Measurements from ENCODE around the gene ZNF93. TPM values are rescaled to one million over a fixed set of nuclear protein-coding genes. Genes with fewer than 3 reads are reported as not detected.
"Not testable (repeated sequence)": the region's sequence is repeated elsewhere in the genome, so short reads cannot be mapped to it uniquely, and the experiment has no call there.

The ZNF93 gene
- total RNA-seq, 2 experiments from 2014 or later = 16.5 to 17.5 TPM

DNA sequence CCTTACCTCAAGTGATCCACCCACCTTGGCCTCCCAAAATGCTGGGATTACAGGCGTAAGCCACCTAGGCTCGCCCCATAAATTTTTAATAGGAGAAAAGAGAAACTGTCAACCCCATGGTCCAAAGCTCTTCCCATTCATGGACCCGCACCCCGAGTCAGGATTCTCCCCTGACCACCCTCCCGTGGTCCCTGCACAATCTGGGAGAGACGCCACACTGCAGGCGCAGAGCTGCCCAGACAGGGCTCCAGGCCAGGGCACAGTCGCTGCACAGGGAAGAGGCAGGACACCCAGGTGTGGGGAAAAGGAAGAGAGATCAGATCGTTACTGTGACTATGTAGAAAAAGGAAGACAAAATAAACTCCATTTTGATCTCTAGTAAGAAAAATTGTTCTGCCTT, 54.5 kb downstream of the ZNF93 start:
- no peak overlapping the region for H2AFZ ChIP-seq (ENCODE audit: low read length)
- no peaks in the 10 kb centered on the region for H3K36me3 ChIP-seq (ENCODE audit: insufficient read depth, low read length)
- intact Hi-C loops (cut with micrococcal nuclease; ENCODE audit: unreplicated experiment) = loop anchor here (10.0 kb wide), 1 partner anchor 180 kb away; no protein-coding TSS in a partner anchor
- no peak overlapping the region for H3K4me2 ChIP-seq (ENCODE audit: low read length)
- no peaks in the 10 kb centered on the region for H3K9me2 ChIP-seq (ENCODE audit: insufficient read depth, low read length)
- no peaks in the 10 kb centered on the region for H3K9me3 ChIP-seq (ENCODE audit: low read length)
- H3K79me2 ChIP-seq (ENCODE audit: insufficient read depth, low read depth, low read length) = no peaks in the 10 kb centered on the region
- DNase-seq (ENCODE audit: low spot score) = no peak
- H3K27ac ChIP-seq (ENCODE audit: low read depth, low read length, poor library complexity, severe bottlenecking) = no peak overlapping the region
- H3K4me3 ChIP-seq (ENCODE audit: low read depth, low read length, poor library complexity, severe bottlenecking) = no peak overlapping the region
- POLR2A ChIA-PET = no interaction called here
- H3K4me1 ChIP-seq (ENCODE audit: insufficient read depth, low read length, poor library complexity, severe bottlenecking) = no peaks in the 10 kb centered on the region
- CTCF ChIA-PET (ENCODE audit: unreplicated experiment) = no interaction called here
- BruUV-seq (replicated peaks) = no TSS peak
- H4K20me1 ChIP-seq (ENCODE audit: insufficient read depth, low read length) = no peaks in the 10 kb centered on the region
- no peak for TF ChIP-seq EZH2phosphoT487 (IDR thresholded peaks at IDR 0.05; ENCODE audit: borderline replicate concordance, low read depth, low read length)
- TF ChIP-seq, protein P1, sequence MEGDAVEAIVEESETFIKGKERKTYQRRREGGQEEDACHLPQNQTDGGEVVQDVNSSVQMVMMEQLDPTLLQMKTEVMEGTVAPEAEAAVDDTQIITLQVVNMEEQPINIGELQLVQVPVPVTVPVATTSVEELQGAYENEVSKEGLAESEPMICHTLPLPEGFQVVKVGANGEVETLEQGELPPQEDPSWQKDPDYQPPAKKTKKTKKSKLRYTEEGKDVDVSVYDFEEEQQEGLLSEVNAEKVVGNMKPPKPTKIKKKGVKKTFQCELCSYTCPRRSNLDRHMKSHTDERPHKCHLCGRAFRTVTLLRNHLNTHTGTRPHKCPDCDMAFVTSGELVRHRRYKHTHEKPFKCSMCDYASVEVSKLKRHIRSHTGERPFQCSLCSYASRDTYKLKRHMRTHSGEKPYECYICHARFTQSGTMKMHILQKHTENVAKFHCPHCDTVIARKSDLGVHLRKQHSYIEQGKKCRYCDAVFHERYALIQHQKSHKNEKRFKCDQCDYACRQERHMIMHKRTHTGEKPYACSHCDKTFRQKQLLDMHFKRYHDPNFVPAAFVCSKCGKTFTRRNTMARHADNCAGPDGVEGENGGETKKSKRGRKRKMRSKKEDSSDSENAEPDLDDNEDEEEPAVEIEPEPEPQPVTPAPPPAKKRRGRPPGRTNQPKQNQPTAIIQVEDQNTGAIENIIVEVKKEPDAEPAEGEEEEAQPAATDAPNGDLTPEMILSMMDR (conservative IDR thresholded peaks at IDR 0.05; ENCODE audit: low read length) = no peak

DNA sequence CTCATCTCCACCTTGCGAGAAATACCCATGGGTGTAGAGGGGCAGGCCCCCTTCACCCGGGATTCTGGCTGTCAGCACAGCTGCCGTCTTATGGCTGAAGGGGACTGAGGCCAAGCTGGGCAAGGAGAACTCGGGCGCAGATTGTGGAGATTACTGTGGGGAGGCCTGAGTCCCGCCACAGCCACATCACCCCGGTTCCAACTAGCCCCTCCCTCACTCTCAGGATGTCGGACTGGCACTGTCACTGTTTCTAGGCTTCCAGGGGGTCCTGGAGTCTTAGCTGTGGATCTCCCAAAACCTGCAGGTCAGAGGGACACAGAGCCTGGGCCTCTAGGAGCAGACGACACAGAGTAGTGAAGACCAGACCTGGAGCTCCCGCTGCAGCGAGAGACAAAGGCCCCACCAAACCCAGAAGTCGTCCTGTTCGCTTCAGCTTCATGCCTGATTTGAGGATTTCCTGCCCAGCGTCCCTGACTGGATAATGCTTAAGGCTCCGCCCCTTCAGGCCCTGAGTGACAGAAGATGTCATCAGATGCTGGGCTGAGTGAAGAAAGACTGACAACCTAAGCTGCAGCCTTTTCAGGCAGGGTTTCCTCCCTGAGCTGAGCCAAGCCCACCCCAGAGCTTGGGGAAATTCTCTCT, 55.8 kb downstream of the ZNF93 start:
- DNase-seq (ENCODE audit: low spot score) = no peak
- intact Hi-C loops (cut with micrococcal nuclease; ENCODE audit: unreplicated experiment) = loop anchor here (10.0 kb wide), 1 partner anchor 182 kb away; no protein-coding TSS in a partner anchor
- Histone ChIP-seq H3K79me2 (ENCODE audit: insufficient read depth, low read depth, low read length) (no peaks in the 10 kb centered on the region), H3K4me1 (ENCODE audit: insufficient read depth, low read length, poor library complexity, severe bottlenecking) (no peaks in the 10 kb centered on the region), H3K4me2 (ENCODE audit: low read length) (no peak overlapping the region), H3K27ac (ENCODE audit: low read depth, low read length, poor library complexity, severe bottlenecking) (no peak overlapping the region), H4K20me1 (ENCODE audit: insufficient read depth, low read length) (no peaks in the 10 kb centered on the region), H3K9me3 (ENCODE audit: low read length) (no peaks in the 10 kb centered on the region), H3K9me2 (ENCODE audit: insufficient read depth, low read length) (no peaks in the 10 kb centered on the region), H3K36me3 (ENCODE audit: insufficient read depth, low read length) (no peaks in the 10 kb centered on the region), H2AFZ (ENCODE audit: low read length) (no peak overlapping the region), H3K4me3 (ENCODE audit: low read depth, low read length, poor library complexity, severe bottlenecking) (no peak overlapping the region)
- ChIA-PET POLR2A (no interaction called here), CTCF (ENCODE audit: unreplicated experiment) (no interaction called here)
- TF ChIP-seq, protein P1 (conservative IDR thresholded peaks at IDR 0.05; ENCODE audit: low read length) = no peak
- TF ChIP-seq EZH2phosphoT487 (IDR thresholded peaks at IDR 0.05; ENCODE audit: borderline replicate concordance, low read depth, low read length) = no peak
- no TSS peak for BruUV-seq (replicated peaks)

DNA sequence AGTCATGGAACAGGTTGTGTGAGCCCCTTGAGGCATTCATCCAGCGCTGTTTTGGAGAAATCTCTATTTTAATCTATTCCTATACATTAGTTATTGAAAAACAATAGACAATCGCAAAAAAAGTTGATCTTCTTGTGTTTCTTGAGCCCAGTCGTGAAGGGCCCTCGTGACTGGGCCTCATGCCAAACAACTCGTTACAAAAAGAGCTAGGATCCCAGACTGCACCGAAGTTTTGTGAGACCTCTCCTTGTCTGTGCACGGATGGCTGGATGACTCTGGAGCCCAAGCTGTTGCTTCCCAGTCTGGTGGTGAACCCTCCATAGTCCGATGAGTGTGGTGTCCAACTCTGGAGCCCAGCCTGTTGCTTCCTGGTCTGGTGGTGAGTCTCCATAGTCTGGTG, 57.0 kb downstream of the ZNF93 start:
- H2AFZ ChIP-seq (ENCODE audit: low read length); H3K36me3 ChIP-seq (ENCODE audit: insufficient read depth, low read length); H3K9me3 ChIP-seq (ENCODE audit: low read length); H3K4me1 ChIP-seq (ENCODE audit: insufficient read depth, low read length, poor library complexity, severe bottlenecking); CTCF ChIA-PET (ENCODE audit: unreplicated experiment); H3K4me3 ChIP-seq (ENCODE audit: low read depth, low read length, poor library complexity, severe bottlenecking); BruUV-seq (replicated peaks); H3K4me2 ChIP-seq (ENCODE audit: low read length); H3K27ac ChIP-seq (ENCODE audit: low read depth, low read length, poor library complexity, severe bottlenecking); DNase-seq (ENCODE audit: low spot score); H3K79me2 ChIP-seq (ENCODE audit: insufficient read depth, low read depth, low read length); H3K9me2 ChIP-seq (ENCODE audit: insufficient read depth, low read length); H4K20me1 ChIP-seq (ENCODE audit: insufficient read depth, low read length): not testable (repeated sequence)
- intact Hi-C loops (cut with micrococcal nuclease; ENCODE audit: unreplicated experiment) = loop anchor here (10.0 kb wide), 1 partner anchor 183 kb away; no protein-coding TSS in a partner anchor
- POLR2A ChIA-PET = interaction anchor here (1.1 kb wide), 1 partner anchor 110 kb away, joined by 3 read pairs; no protein-coding TSS in a partner anchor

Measured in OCI-LY7 (cell line).